IMR-90 (cell line): ENCODE results near the gene TRIO. TPM values are rescaled to one million over a fixed set of nuclear protein-coding genes. Genes with fewer than 3 reads are reported as not detected.

Source experiments
- ATAC-seq: fragments of 200-7000 bp; cut with Tn5 transposase; 2 replicates; pipeline ENCODE4 v1.9.1; 2020; ENCODE audit warnings: low read depth, mild to moderate bottlenecking, moderate library complexity
- BruUV-seq: library from RNA; stranded (reverse); fragments of 400-500 nt; replicated peaks from 2 replicates; lab custom pipeline; 2021; lab: Mats Ljungman, UMichigan
- CTCF ChIA-PET: fragments of 300-600 bp; formaldehyde crosslinking; extraction: SDS; loops from one replicate; lab custom pipeline; 2021; ENCODE audit warnings: antibody characterized with exemption; lab: Yijun Ruan, JAX
- POLR2A ChIA-PET: fragments of 300-600 bp; sonication (Branson Sonifier 250); formaldehyde crosslinking; loops from one replicate; lab custom pipeline; 2022; ENCODE audit warnings: antibody characterized with exemption; ENCODE audit not compliant: unreplicated experiment; lab: Charles Lee
- DNase-seq: peaks from one replicate; pipeline ENCODE4 v3.0.0; 2013
- H2AFZ ChIP-seq: replicated peaks from 2 replicates; pipeline ENCODE3; 2013; ENCODE audit warnings: low read length, mild to moderate bottlenecking; ENCODE audit not compliant: poor library complexity
- H2AK5ac ChIP-seq: 2 replicates; pipeline ENCODE4 v1.6.1; 2013; ENCODE audit warnings: low read depth, low read length, inconsistent platforms
- H2AK9ac ChIP-seq: replicated peaks from 2 replicates; pipeline ENCODE3; 2013; ENCODE audit warnings: mild to moderate bottlenecking, low read depth, low read length, moderate library complexity; ENCODE audit not compliant: poor library complexity
- H2BK120ac ChIP-seq: 2 replicates; pipeline ENCODE4 v1.6.1; 2013; ENCODE audit warnings: low read depth, low read length, inconsistent platforms
- H2BK15ac ChIP-seq: 3 replicates; pipeline ENCODE4 v1.6.1; 2013; ENCODE audit warnings: low read depth, low read length, inconsistent platforms
- H2BK20ac ChIP-seq: 2 replicates; pipeline ENCODE4 v1.6.1; 2013; ENCODE audit warnings: low read depth, mild to moderate bottlenecking, inconsistent platforms, low read length, moderate library complexity
- H2BK5ac ChIP-seq: 2 replicates; pipeline ENCODE4 v1.6.1; 2013; ENCODE audit warnings: mild to moderate bottlenecking, low read depth, low read length, inconsistent platforms; ENCODE audit not compliant: poor library complexity, severe bottlenecking
- H3K14ac ChIP-seq: replicated peaks from 2 replicates; pipeline ENCODE4 v1.6.1; 2013; ENCODE audit warnings: low read depth, low read length, inconsistent platforms
- H3K18ac ChIP-seq: 2 replicates; pipeline ENCODE4 v1.6.1; 2013; ENCODE audit warnings: low read depth, low read length, control low read depth
- H3K23ac ChIP-seq: 2 replicates; pipeline ENCODE4 v1.6.1; 2013; ENCODE audit warnings: low read depth, low read length, inconsistent platforms
- H3K27ac ChIP-seq: 2 replicates; pipeline ENCODE4 v1.5.1; 2013; ENCODE audit warnings: mild to moderate bottlenecking, control low read depth, low read length; ENCODE audit not compliant: insufficient read depth
- H3K27me3 ChIP-seq: 2 replicates; pipeline ENCODE4 v1.6.1; 2013; ENCODE audit warnings: low read length; ENCODE audit not compliant: control insufficient read depth, insufficient read depth
- H3K36me3 ChIP-seq: 2 replicates; pipeline ENCODE4 v1.6.1; 2013; ENCODE audit warnings: low read length, mixed read lengths; ENCODE audit not compliant: control insufficient read depth, insufficient read depth
- H3K4ac ChIP-seq: 2 replicates; pipeline ENCODE4 v1.6.1; 2013; ENCODE audit warnings: low read depth, low read length, inconsistent platforms
- H3K4me1 ChIP-seq: 2 replicates; pipeline ENCODE4 v1.6.1; 2013; ENCODE audit warnings: low read length, mixed read lengths; ENCODE audit not compliant: control insufficient read depth, insufficient read depth
- H3K4me2 ChIP-seq: 2 replicates; pipeline ENCODE4 v1.6.1; 2013; ENCODE audit warnings: low read depth, mild to moderate bottlenecking, control low read depth, low read length, moderate library complexity
- H3K4me3 ChIP-seq: 2 replicates; pipeline ENCODE4 v1.5.1; 2013; ENCODE audit warnings: low read depth, mild to moderate bottlenecking, control low read depth, low read length, moderate library complexity; ENCODE audit not compliant: insufficient read depth
- H3K56ac ChIP-seq: 2 replicates; pipeline ENCODE4 v1.6.1; 2013; ENCODE audit warnings: low read length, inconsistent platforms; ENCODE audit not compliant: insufficient read depth; ENCODE audit errors: extremely low read depth
- H3K79me1 ChIP-seq, 2 experiments: 2 replicates each; pipeline ENCODE4 v1.6.1; 2013; ENCODE audit warnings: low read length in 2 of 2, inconsistent platforms in 1 of 2, low read depth in 1 of 2
- H3K9ac ChIP-seq: 2 replicates; pipeline ENCODE4 v1.6.1; 2013; ENCODE audit warnings: low read depth, low read length, control low read depth
- H3K9me1 ChIP-seq: 2 replicates; pipeline ENCODE4 v1.6.1; 2013; ENCODE audit warnings: low read length, inconsistent platforms; ENCODE audit not compliant: insufficient read depth
- H3K9me3 ChIP-seq: 2 replicates; pipeline ENCODE4 v1.6.1; 2013; ENCODE audit warnings: low read length; ENCODE audit not compliant: control insufficient read depth, insufficient read depth
- H4K20me1 ChIP-seq: 2 replicates; pipeline ENCODE4 v1.6.1; 2013; ENCODE audit warnings: low read length, inconsistent platforms; ENCODE audit not compliant: insufficient read depth
- H4K5ac ChIP-seq: 2 replicates; pipeline ENCODE4 v1.6.1; 2013; ENCODE audit warnings: mild to moderate bottlenecking, low read depth, low read length, control low read depth
- H4K8ac ChIP-seq, 2 experiments: 2 replicates each; pipeline ENCODE4 v1.6.1; 2013; ENCODE audit warnings: low read depth in 2 of 2, low read length in 2 of 2, control low read depth in 1 of 2, inconsistent platforms in 1 of 2
- H4K91ac ChIP-seq: 2 replicates; pipeline ENCODE4 v1.6.1; 2013; ENCODE audit warnings: low read depth, low read length, inconsistent platforms; ENCODE audit not compliant: insufficient read depth
- BHLHE40 ChIP-seq: fragments of 150-350 bp; IDR thresholded peaks from 2 replicates; pipeline ENCODE4 v1.6.1; 2016; ENCODE audit warnings: mild to moderate bottlenecking, low read depth, low read length
- CTCF ChIP-seq: conservative IDR thresholded peaks from 2 replicates; pipeline ENCODE4 v1.5.1; 2012; ENCODE audit warnings: mild to moderate bottlenecking, low read depth, low read length, improper control_type of control experiment
- FOS ChIP-seq: fragments of 150-350 bp; IDR thresholded peaks from 2 replicates; pipeline ENCODE4 v1.6.1; 2016; ENCODE audit warnings: low read depth, low read length
- MAFK ChIP-seq: IDR thresholded peaks from 2 replicates; pipeline ENCODE4 v1.6.1; 2012; ENCODE audit warnings: low read depth, low read length, improper control_type of control experiment
- MXI1 ChIP-seq: IDR thresholded peaks from 2 replicates; pipeline ENCODE4 v1.6.1; 2012; ENCODE audit warnings: low read depth, mild to moderate bottlenecking, low read length, moderate library complexity, borderline replicate concordance
- NFE2L2 ChIP-seq: fragments of 150-350 bp; IDR thresholded peaks from 2 replicates; pipeline ENCODE4 v1.6.1; 2016; ENCODE audit warnings: low read depth, mild to moderate bottlenecking, low read length
- POLR2A ChIP-seq: IDR thresholded peaks from 2 replicates; pipeline ENCODE4 v1.6.1; 2012; ENCODE audit warnings: mild to moderate bottlenecking, low read depth, low read length
- RAD21 ChIP-seq: IDR thresholded peaks from 2 replicates; pipeline ENCODE4 v1.6.1; 2012; ENCODE audit warnings: low read length, improper control_type of control experiment
- RCOR1 ChIP-seq: IDR thresholded peaks from 2 replicates; pipeline ENCODE4 v1.6.1; 2012; ENCODE audit warnings: mild to moderate bottlenecking, low read length, improper control_type of control experiment; ENCODE audit not compliant: insufficient replicate concordance
- RFX5 ChIP-seq: IDR thresholded peaks from 2 replicates; pipeline ENCODE4 v1.8.0; 2012; ENCODE audit warnings: low read depth, mild to moderate bottlenecking, low read length, moderate library complexity
- SMC3 ChIP-seq: fragments of 150-350 bp; IDR thresholded peaks from 2 replicates; pipeline ENCODE4 v1.6.1; 2016; ENCODE audit warnings: low read depth, mild to moderate bottlenecking, antibody characterized with exemption, low read length, moderate library complexity
- WGBS, 2 experiments: methylation state at CpG; one replicate each; pipeline versions ENCODE4 v1.1.5 to v1.1.7; 2013; ENCODE audit warnings: missing lambda C conversion rate in 2 of 2; ENCODE audit not compliant: insufficient read length in 1 of 2; ENCODE audit errors: extremely low coverage in 2 of 2; 5-methylcytosine and 5-hydroxymethylcytosine counted together
- dilution Hi-C: fragments of 300-500 bp; cut with HindIII; formaldehyde crosslinking; loops from one replicate; pipeline ENCODE4 v1.14.3; 2018; ENCODE audit warnings: low sequenced_read_pairs; ENCODE audit not compliant: unreplicated experiment
- in situ Hi-C: fragments of 300-500 bp; cut with MboI; formaldehyde crosslinking; loops from 3 replicates; pipeline ENCODE4 v1.14.3; 2019; ENCODE audit warnings: low sequenced_read_pairs, inconsistent platforms, mixed read lengths
- intact Hi-C: fragments of 100-400 bp; cut with micrococcal nuclease; formaldehyde crosslinking; loops from 2 replicates; pipeline ENCODE4 v1.10.0; 2022
- polyA plus RNA-seq, 3 experiments: library from polyadenylated mRNA; depleted of rRNA; stranded (reverse); fragments of >200 nt; gene quantifications; 2 replicates each; pipeline ENCODE4 v1.2.3, GENCODE V29; 2012; ENCODE audit warnings: low replicate concordance in 1 of 3
- total RNA-seq: library from RNA; depleted of rRNA; stranded (reverse); fragments of >200 nt; gene quantifications from 2 replicates; pipeline ENCODE4 v1.2.3, GENCODE V29; 2012
- TF ChIP-seq, protein P1 (sequence below): fragments of 150-350 bp; IDR thresholded peaks from 2 replicates; pipeline ENCODE4 v1.6.1; 2016; ENCODE audit warnings: low read depth, mild to moderate bottlenecking, low read length, moderate library complexity, borderline replicate concordance
- TF ChIP-seq, protein P2 (sequence below): fragments of 150-350 bp; IDR thresholded peaks from 2 replicates; pipeline ENCODE4 v1.6.1; 2017; ENCODE audit warnings: mild to moderate bottlenecking, antibody characterized with exemption, low read length, low read depth

TRIO gene
- total and polyA plus RNA-seq, 2 of the 4 experiments (the other 2 are of a cell fraction): 206 to 522 TPM

DNA sequence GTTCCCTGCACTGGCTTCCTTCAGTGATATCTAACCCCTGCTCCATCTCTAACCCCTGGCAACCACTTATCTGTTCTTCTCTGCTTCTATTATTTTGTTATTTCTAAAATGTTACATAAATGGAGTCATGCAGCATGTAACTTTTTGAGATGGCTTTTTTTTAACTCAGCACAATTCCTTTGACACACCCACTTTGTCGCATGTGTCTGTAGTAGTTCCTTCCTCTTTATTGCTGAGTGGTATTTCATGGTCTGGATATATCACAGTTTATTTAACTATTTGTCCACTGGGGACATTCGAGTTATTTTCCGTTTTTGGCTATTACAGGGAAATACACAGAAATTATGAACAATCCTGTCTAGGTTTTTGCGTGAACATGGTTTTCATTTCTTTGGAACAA, 200.2 kb downstream of the TRIO start:
- Histone ChIP-seq H3K4me3 (no peak overlapping the region), H3K18ac (no peak overlapping the region), H4K91ac (no peak overlapping the region), H4K5ac (no peak overlapping the region), H3K79me1 (peaks cover 41 to 82% of the 10 kb centered on the region in 2 experiments), H3K4ac (no peak overlapping the region), H3K4me1 (peaks cover 26% of the 10 kb centered on the region), H4K20me1 (peaks cover 94% of the 10 kb centered on the region), H2BK5ac (no peak overlapping the region), H3K56ac (no peak overlapping the region), H3K23ac (no peak overlapping the region), H3K27ac (no peak overlapping the region), H2AFZ (no peak overlapping the region), H3K9ac (no peak overlapping the region), H3K14ac (no peak overlapping the region), H3K27me3 (no peaks in the 10 kb centered on the region), H2AK9ac (no peak overlapping the region), H3K4me2 (no peak overlapping the region), H4K8ac (no peak overlapping the region), H3K36me3 (peaks cover 57% of the 10 kb centered on the region), H3K9me3 (no peaks in the 10 kb centered on the region), H2BK15ac (no peak overlapping the region), H2BK20ac (no peak overlapping the region), H2AK5ac (no peak overlapping the region), H2BK120ac (no peak overlapping the region), H3K9me1 (peaks cover 22% of the 10 kb centered on the region)
- WGBS, 2 experiments: 83% methylated on average over 1 of the region's 4 CpGs; no CpG with 5 or more reads in 1 of the 2 experiments
- BruUV-seq: no TSS peak
- dilution Hi-C loops (no loop called here), in situ Hi-C loops (no loop called here), intact Hi-C loops (no loop called here)
- no peak for TF ChIP-seq RAD21
- TF ChIP-seq POLR2A: no peak
- no peak for TF ChIP-seq CTCF
- no peak for TF ChIP-seq SMC3
- no peak for TF ChIP-seq RCOR1
- TF ChIP-seq RFX5: no peak
- TF ChIP-seq MAFK: no peak
- no peak for TF ChIP-seq BHLHE40
- TF ChIP-seq, protein P1, sequence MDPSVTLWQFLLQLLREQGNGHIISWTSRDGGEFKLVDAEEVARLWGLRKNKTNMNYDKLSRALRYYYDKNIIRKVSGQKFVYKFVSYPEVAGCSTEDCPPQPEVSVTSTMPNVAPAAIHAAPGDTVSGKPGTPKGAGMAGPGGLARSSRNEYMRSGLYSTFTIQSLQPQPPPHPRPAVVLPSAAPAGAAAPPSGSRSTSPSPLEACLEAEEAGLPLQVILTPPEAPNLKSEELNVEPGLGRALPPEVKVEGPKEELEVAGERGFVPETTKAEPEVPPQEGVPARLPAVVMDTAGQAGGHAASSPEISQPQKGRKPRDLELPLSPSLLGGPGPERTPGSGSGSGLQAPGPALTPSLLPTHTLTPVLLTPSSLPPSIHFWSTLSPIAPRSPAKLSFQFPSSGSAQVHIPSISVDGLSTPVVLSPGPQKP: no peak
- TF ChIP-seq, protein P2, sequence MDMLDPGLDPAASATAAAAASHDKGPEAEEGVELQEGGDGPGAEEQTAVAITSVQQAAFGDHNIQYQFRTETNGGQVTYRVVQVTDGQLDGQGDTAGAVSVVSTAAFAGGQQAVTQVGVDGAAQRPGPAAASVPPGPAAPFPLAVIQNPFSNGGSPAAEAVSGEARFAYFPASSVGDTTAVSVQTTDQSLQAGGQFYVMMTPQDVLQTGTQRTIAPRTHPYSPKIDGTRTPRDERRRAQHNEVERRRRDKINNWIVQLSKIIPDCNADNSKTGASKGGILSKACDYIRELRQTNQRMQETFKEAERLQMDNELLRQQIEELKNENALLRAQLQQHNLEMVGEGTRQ: no peak
- TF ChIP-seq NFE2L2: no peak
- TF ChIP-seq FOS: no peak
- TF ChIP-seq MXI1: no peak
- CTCF ChIA-PET: interaction anchor here (1.3 kb wide), 1 partner anchor 14 kb away, joined by 5 read pairs; no protein-coding TSS in a partner anchor
- DNase-seq (no peak), ATAC-seq (no peak)
- POLR2A ChIA-PET: no interaction called here
